Measurements from ENCODE around the gene CFAP141.

CFAP141 gene

DNA sequence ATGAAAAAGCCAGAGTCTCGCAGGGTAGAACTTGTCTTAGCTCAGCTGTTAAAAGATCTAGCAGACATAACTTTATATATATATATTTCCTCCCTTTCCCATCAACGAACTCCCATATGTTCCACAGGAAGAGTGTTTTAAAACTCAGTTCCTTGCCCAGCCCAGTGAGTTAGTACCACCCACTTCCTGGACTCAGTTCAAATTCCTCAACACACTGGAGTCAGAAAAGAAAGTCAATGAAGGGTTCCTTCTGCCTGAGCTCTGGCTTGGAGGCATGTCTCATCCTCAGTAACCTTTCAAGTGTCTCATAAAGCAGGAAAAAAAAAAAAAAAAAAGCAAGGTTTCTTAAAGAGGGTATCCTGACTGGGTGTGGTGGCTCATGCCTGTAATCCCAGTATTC is 29.8 kb downstream of the CFAP141 start:
- peaks cover 64% of the 10 kb centered on the region for H3K36me3 Mint-ChIP-seq (ENCODE audit: low read depth)
- TF ChIP-seq, protein P1, sequence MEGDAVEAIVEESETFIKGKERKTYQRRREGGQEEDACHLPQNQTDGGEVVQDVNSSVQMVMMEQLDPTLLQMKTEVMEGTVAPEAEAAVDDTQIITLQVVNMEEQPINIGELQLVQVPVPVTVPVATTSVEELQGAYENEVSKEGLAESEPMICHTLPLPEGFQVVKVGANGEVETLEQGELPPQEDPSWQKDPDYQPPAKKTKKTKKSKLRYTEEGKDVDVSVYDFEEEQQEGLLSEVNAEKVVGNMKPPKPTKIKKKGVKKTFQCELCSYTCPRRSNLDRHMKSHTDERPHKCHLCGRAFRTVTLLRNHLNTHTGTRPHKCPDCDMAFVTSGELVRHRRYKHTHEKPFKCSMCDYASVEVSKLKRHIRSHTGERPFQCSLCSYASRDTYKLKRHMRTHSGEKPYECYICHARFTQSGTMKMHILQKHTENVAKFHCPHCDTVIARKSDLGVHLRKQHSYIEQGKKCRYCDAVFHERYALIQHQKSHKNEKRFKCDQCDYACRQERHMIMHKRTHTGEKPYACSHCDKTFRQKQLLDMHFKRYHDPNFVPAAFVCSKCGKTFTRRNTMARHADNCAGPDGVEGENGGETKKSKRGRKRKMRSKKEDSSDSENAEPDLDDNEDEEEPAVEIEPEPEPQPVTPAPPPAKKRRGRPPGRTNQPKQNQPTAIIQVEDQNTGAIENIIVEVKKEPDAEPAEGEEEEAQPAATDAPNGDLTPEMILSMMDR (IDR thresholded peaks at IDR 0.05; ENCODE audit: unreplicated experiment in 3 of 3) = no peak
- peaks cover 45% of the 10 kb centered on the region for H3K4me1 Mint-ChIP-seq
- peak overlapping the region in 1 of 3 experiments; percentile 6 for H3K4me3 Mint-ChIP-seq
- H3K9me3 Mint-ChIP-seq = no peaks in the 10 kb centered on the region
- H3K27ac Mint-ChIP-seq = peak overlapping the region; percentile 13 to 44 (median 17)
- no peaks in the 10 kb centered on the region for H3K27me3 Mint-ChIP-seq (ENCODE audit: low read depth)

DNA sequence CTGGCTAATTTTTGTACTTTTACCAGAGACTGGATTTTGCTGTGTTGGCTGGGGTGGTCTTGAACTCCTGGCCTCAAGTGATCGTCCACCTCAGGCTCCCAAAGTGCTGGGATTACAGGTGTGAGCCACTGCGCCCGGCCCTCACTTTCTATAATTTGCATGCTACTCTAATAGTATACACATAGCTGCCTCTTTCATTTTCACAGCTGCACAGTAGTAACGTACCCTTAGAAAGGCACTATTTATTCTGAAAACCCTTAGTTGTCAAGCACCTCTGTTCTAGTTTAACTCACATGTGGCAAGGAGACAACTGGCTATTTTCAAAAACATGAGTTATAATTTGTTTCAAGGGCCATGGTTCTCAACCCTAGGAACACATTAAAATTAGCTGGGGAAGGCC is 31.5 kb downstream of the CFAP141 start:
- Mint-ChIP-seq H3K27me3 (ENCODE audit: low read depth) (no peaks in the 10 kb centered on the region), H3K4me3 (no peak overlapping the region), H3K36me3 (ENCODE audit: low read depth) (peaks cover 75% of the 10 kb centered on the region), H3K4me1 (peaks cover 31% of the 10 kb centered on the region), H3K27ac (no peak overlapping the region), H3K9me3 (no peaks in the 10 kb centered on the region)
- TF ChIP-seq, protein P1 (IDR thresholded peaks at IDR 0.05; ENCODE audit: unreplicated experiment in 3 of 3) = no peak

DNA sequence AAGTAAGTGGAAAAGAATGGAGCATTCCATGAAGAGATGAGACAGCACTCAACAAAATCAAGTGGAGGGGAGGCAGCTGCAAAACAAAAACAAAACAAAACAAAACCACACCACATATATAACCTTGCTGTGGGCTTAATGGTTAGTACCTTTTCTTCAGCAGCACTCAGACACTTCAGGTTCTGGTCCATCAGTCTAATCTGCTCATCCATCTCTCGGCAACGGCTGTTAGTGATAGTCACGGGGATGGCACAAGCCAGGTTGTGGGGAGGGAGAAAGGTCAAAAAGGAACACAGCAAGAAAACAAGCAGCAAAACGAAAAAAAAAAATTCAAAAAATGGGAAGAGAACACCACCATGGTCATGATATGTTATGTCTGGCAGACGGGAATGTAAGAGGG is 34.3 kb downstream of the CFAP141 start:
- TF ChIP-seq, protein P1 (IDR thresholded peaks at IDR 0.05; ENCODE audit: unreplicated experiment in 3 of 3) = no peak
- Mint-ChIP-seq H3K4me3 (no peak overlapping the region), H3K9me3 (no peaks in the 10 kb centered on the region), H3K27me3 (ENCODE audit: low read depth) (no peaks in the 10 kb centered on the region), H3K4me1 (peaks cover 7% of the 10 kb centered on the region), H3K36me3 (ENCODE audit: low read depth) (peaks cover 76% of the 10 kb centered on the region), H3K27ac (no peak overlapping the region)

DNA sequence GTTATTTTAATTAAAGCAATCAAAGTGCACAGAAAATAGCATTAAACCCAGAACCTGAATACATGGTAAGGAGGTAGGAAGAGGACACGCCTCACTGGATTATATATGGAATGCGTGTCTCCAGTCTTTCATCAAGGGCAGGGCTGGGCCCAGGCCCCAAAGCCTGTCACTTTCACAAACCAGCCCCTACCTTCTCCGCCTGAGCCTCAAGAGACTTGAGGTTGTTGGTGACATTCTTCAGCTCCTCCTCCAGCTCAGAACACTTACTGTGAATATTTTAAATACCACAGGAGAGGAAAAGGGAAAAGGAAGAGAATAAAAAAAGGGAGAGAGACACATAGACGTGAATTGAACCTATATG is 34.9 kb downstream of the CFAP141 start:
- Mint-ChIP-seq H3K4me1 (peaks cover 3% of the 10 kb centered on the region), H3K36me3 (ENCODE audit: low read depth) (peaks cover 75% of the 10 kb centered on the region), H3K4me3 (no peak overlapping the region), H3K9me3 (no peaks in the 10 kb centered on the region), H3K27ac (no peak overlapping the region), H3K27me3 (ENCODE audit: low read depth) (no peaks in the 10 kb centered on the region)
- TF ChIP-seq, protein P1 (IDR thresholded peaks at IDR 0.05; ENCODE audit: unreplicated experiment in 3 of 3) = no peak

DNA sequence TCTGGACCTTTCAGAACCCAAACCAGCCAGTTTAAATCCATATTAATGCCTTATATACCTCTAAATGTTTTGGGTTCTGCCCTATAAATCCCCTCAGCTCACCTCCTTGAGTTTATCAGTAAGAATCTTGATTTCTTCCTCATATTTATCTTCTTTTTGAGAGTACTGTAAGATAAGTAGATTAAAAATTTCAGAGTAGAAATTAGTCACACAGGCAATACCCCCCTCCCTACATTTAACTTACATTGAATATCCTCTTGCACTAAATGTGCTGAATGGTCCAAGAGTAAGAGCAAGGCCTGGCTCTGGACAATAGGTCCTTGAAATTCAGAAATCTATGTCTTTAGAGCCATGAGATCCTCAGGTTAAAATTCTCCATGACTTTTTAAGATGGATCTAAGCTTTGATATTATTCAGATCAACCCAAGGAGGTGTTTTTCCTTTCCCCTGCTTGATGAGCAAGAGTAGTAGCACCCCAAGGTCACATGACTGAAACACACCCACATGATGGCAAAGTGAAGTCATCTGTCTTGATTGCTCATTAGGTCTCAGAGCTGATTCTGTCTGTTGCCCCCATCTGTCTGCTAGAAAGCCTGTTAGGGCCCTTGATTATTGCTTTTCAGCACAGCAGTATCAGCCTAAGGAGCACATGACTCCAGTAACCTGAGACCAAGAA is 35.4 kb downstream of the CFAP141 start:
- TF ChIP-seq, protein P1 (IDR thresholded peaks at IDR 0.05; ENCODE audit: unreplicated experiment in 3 of 3) = no peak
- peaks cover 75% of the 10 kb centered on the region for H3K36me3 Mint-ChIP-seq (ENCODE audit: low read depth)
- no peak overlapping the region for H3K27ac Mint-ChIP-seq
- H3K27me3 Mint-ChIP-seq (ENCODE audit: low read depth) = no peaks in the 10 kb centered on the region
- H3K4me1 Mint-ChIP-seq = no peaks in the 10 kb centered on the region
- H3K9me3 Mint-ChIP-seq = no peaks in the 10 kb centered on the region
- no peak overlapping the region for H3K4me3 Mint-ChIP-seq

DNA sequence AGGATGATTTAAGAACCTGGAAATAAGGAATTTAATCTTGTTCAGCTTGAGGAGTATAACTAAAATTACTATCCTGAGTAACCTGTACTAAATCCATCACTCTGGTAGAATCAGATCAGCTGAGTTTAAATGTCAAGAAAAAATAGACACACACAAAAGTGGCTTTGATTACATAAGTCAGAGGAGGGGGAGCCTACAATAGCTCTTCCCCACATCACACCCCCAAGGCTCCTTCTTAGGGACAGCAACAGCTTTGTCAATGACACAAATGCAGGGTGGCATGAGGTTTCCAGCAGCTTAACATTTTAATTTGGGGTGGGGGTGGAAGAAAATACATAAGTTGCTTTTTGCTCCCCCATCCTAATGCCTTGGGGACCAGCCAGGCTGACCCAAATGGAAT is 38.7 kb downstream of the CFAP141 start:
- Mint-ChIP-seq H3K9me3 (no peaks in the 10 kb centered on the region), H3K36me3 (ENCODE audit: low read depth) (peaks cover 84% of the 10 kb centered on the region), H3K27me3 (ENCODE audit: low read depth) (no peaks in the 10 kb centered on the region), H3K4me1 (no peaks in the 10 kb centered on the region), H3K27ac (no peak overlapping the region), H3K4me3 (no peak overlapping the region)
- TF ChIP-seq, protein P1 (IDR thresholded peaks at IDR 0.05; ENCODE audit: unreplicated experiment in 3 of 3) = no peak

All from nephron (organoid).